ENCODE data around the gene ILKAP. TPM values are rescaled to one million over a fixed set of nuclear protein-coding genes. Genes with fewer than 3 reads are reported as not detected.

ILKAP gene
- total RNA-seq, 2 donors from 2014 or later, result 53.2 to 55.5 TPM

Other genes starting within 250 kb of the ILKAP start
- 10 to 100 TPM; 73.6 to 81.7 TPM for gene UBE2F, start 236.7 kb downstream of the ILKAP start, total RNA-seq
- gene SCLY, start 142.7 kb downstream of the ILKAP start, total RNA-seq, result 10 to 100 TPM; 36.3 to 38.2 TPM
- gene ESPNL, start 103.4 kb downstream of the ILKAP start, total RNA-seq, result under 1 TPM; 0.07 to 0.19 TPM
- gene KLHL30, start 65.0 kb downstream of the ILKAP start, total RNA-seq, result not detected
- gene ERFE, start 44.7 kb downstream of the ILKAP start, total RNA-seq, result under 1 TPM; 0.60 to 0.88 TPM
- gene HES6, start 36.3 kb upstream of the ILKAP start, total RNA-seq, result 1 to 10 TPM; 1.6 to 2.0 TPM
- 10 to 100 TPM in 1 of 2 donors, 1 to 10 TPM in 1; 8.9 to 12.4 TPM for gene PER2, start 84.9 kb upstream of the ILKAP start, total RNA-seq
- 10 to 100 TPM in 1 of 2 donors, 1 to 10 TPM in 1; 7.0 to 13.1 TPM for gene TRAF3IP1, start 116.8 kb upstream of the ILKAP start, total RNA-seq
- 10 to 100 TPM; 49.2 to 52.3 TPM for gene ASB1, start 223.2 kb upstream of the ILKAP start, total RNA-seq